ENCODE data around the gene GALNT10. TPM values are rescaled to one million over a fixed set of nuclear protein-coding genes. Genes with fewer than 3 reads are reported as not detected.

The GALNT10 gene
- total and polyA plus RNA-seq, 3 donors from 2014 or later = 15.7 to 19.3 (median 17.2) TPM

DNA sequence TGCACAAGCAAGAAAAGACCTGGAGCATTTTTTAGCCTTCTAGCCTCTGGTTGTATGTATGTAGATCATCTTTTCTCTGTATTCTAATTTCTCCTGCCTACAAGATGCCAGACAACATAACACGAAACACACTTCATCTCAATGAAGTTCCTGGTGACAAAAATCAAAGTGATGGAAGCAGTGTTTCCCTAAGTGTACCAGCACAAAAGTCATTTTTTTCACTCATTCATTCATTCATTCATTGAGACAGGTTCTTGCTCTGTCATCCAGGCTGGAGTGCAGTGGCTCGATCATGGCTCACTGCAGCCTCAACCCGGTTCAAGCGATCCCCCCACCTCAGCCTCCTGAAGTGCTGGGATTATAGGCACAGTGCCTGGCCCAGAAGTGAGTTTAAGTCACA, 183.7 kb downstream of the GALNT10 start:
- H3K9me3 ChIP-seq = no peaks in the 10 kb centered on the region
- WGBS, 2 donors = 90 to 95% methylated on average over 4 of the region's 4 CpGs

DNA sequence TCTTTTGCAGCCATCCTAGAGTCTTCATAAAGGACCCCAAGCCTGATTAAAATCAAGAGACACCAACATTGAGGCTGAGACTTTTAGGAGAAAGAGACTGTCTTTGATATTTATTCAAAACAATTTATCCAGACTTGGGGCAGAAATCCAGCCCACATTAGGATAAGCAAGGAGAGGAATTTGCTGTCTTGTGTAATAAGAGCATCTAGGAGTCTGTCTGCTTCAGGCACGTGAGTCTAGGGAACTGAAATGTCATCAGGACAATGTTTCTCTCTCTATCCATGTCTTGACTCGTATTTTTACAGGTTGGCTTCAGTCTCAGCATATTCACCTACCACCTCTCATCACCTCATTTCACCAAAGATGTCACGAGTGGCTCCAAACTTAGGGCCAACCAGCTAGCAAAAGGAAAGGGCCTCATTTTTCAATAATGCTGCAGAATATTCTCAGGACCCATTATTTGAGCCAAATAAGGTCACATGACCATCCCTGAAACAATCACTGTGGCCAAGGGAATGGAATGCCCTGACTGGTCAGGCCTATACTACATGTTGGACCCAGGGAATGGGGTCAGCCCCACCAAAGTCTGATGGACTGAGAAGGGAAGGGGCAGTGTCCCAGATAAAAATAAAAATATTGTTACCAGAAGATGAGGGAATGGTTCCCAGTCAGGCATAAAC, 184.9 kb downstream of the GALNT10 start:
- H3K4me3 ChIP-seq = no peak overlapping the region
- no peaks in the 10 kb centered on the region for H3K27me3 ChIP-seq
- DNase-seq = peak; percentile 41
- peak overlapping the region; percentile 26 to 74 for H3K27ac ChIP-seq
- intact Hi-C loops (cut with DNase I; ENCODE audit: low total_unique reads) = no loop called here
- TF ChIP-seq, protein P1, sequence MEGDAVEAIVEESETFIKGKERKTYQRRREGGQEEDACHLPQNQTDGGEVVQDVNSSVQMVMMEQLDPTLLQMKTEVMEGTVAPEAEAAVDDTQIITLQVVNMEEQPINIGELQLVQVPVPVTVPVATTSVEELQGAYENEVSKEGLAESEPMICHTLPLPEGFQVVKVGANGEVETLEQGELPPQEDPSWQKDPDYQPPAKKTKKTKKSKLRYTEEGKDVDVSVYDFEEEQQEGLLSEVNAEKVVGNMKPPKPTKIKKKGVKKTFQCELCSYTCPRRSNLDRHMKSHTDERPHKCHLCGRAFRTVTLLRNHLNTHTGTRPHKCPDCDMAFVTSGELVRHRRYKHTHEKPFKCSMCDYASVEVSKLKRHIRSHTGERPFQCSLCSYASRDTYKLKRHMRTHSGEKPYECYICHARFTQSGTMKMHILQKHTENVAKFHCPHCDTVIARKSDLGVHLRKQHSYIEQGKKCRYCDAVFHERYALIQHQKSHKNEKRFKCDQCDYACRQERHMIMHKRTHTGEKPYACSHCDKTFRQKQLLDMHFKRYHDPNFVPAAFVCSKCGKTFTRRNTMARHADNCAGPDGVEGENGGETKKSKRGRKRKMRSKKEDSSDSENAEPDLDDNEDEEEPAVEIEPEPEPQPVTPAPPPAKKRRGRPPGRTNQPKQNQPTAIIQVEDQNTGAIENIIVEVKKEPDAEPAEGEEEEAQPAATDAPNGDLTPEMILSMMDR (IDR thresholded peaks at IDR 0.05) = no peak
- TF ChIP-seq POLR2A (IDR thresholded peaks at IDR 0.05) = no peak
- 70% methylated on average over 3 of the region's 3 CpGs for WGBS, 2 donors
- no peaks in the 10 kb centered on the region for H3K36me3 ChIP-seq (ENCODE audit: low read depth, missing control alignments)
- no peaks in the 10 kb centered on the region for H3K9me3 ChIP-seq
- H3K4me1 ChIP-seq = peaks cover 45% of the 10 kb centered on the region

More for the DNA sequence above, 183.7 kb downstream of the GALNT10 start:
- no peaks in the 10 kb centered on the region for H3K27me3 ChIP-seq
- intact Hi-C loops (cut with DNase I; ENCODE audit: low total_unique reads) = no loop called here
- H3K4me1 ChIP-seq = peaks cover 50% of the 10 kb centered on the region
- DNase-seq = no peak
- TF ChIP-seq, protein P1 (IDR thresholded peaks at IDR 0.05) = no peak
- no peak for TF ChIP-seq POLR2A (IDR thresholded peaks at IDR 0.05)
- peak overlapping the region in 1 of 2 donors; percentile 74 for H3K27ac ChIP-seq
- H3K4me3 ChIP-seq = no peak overlapping the region
- H3K36me3 ChIP-seq (ENCODE audit: low read depth, missing control alignments) = no peaks in the 10 kb centered on the region

DNA sequence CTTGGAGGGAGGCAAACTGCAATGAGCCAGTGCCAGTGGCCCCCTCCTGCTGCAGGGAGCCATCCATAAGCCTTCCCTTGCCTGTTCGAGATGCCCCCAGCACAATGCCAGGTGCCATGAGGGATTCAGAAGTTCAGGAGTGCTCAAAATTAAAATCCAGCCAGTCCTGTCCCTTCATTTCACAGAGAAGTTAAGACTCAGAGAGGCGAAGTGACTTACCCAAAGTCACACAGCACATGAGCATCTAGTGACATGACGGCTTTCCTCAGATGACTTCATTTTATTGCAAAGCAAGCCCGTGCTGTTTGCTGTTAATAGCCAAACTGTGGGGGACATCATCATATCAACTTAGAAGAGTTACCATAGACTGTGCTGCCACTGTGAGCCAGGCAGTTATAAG, 185.9 kb downstream of the GALNT10 start:
- no peaks in the 10 kb centered on the region for H3K27me3 ChIP-seq
- H3K27ac ChIP-seq = no peak overlapping the region
- DNase-seq = no peak
- no peak overlapping the region for H3K4me3 ChIP-seq
- no peaks in the 10 kb centered on the region for H3K9me3 ChIP-seq
- 77 to 87% methylated on average over 4 of the region's 4 CpGs for WGBS, 2 donors
- TF ChIP-seq, protein P1 (IDR thresholded peaks at IDR 0.05) = no peak
- no peak for TF ChIP-seq POLR2A (IDR thresholded peaks at IDR 0.05)
- intact Hi-C loops (cut with DNase I; ENCODE audit: low total_unique reads) = no loop called here
- peaks cover 34% of the 10 kb centered on the region for H3K4me1 ChIP-seq
- H3K36me3 ChIP-seq (ENCODE audit: low read depth, missing control alignments) = no peaks in the 10 kb centered on the region

DNA sequence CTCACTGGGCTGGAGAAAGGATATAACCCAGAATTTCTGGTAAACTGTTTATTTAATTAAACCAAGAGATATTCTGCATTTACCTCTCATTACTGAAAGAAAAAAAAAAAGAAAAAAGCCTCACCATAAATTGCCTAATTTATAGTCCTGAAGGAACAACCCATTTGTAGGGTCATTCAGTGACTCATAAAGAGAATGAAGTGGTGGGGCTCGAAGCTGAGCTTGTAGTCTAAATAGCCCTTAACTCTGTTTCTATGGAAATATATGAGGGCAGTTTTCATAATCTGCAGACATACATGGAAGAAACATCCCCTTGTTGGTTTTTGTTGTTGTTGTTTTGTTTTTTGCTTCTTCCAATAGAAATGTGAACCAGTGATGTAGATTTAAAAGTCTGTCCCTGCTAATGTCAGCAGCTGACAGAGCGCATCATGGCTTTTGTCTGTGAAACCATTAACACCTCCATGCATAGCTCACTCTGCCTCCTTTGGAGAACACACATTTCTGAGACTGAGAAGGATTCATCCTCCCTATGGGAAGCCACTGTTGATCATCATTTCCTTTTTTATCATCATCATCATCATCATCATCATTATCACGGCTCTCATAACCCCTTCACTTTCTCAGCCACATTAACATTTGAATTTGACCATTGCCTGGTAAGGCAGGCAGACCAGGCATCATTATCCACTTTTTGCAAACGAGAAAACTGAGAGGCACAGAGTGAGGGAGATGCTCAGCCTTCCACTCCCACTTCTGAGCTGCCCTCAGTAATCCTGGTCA, 187.4 kb downstream of the GALNT10 start:
- H3K4me1 ChIP-seq = peaks cover 20% of the 10 kb centered on the region
- H3K27ac ChIP-seq = no peak overlapping the region
- no peak for TF ChIP-seq POLR2A (IDR thresholded peaks at IDR 0.05)
- TF ChIP-seq, protein P1 (IDR thresholded peaks at IDR 0.05) = no peak
- intact Hi-C loops (cut with DNase I; ENCODE audit: low total_unique reads) = no loop called here
- H3K9me3 ChIP-seq = no peaks in the 10 kb centered on the region
- no peaks in the 10 kb centered on the region for H3K27me3 ChIP-seq
- no peak for DNase-seq
- H3K36me3 ChIP-seq (ENCODE audit: low read depth, missing control alignments) = no peaks in the 10 kb centered on the region
- WGBS, 2 donors = 83 to 89% methylated on average over 4 of the region's 4 CpGs
- no peak overlapping the region for H3K4me3 ChIP-seq
